K562 (cell line): ENCODE results near the gene SYCN. TPM values are rescaled to one million over a fixed set of nuclear protein-coding genes. Genes with fewer than 3 reads are reported as not detected.

Source experiments
- ATAC-seq: fragments of 200-7000 bp; cut with Tn5 transposase; 3 replicates; pipeline ENCODE4 v1.9.1; 2020; ENCODE audit warnings: moderate library complexity
- BruUV-seq: library from RNA; stranded (reverse); fragments of 400-500 nt; replicated peaks from 2 replicates; lab custom pipeline; 2021; lab: Mats Ljungman, UMichigan
- CTCF ChIA-PET: fragments of 300-600 bp; formaldehyde crosslinking; extraction: SDS; loops from one replicate; lab custom pipeline; 2021; ENCODE audit warnings: low intra/inter-chr PET ratio; lab: Yijun Ruan, JAX
- POLR2A ChIA-PET: fragments of 300-600, 350-650 bp; sonication (Branson Sonifier 250); formaldehyde crosslinking; extraction: SDS; loops from one replicate; lab custom pipeline; 2021; ENCODE audit warnings: antibody characterized with exemption, inconsistent platforms; lab: Yijun Ruan, JAX
- DNase-seq, 4 experiments: peaks; one replicate each; pipeline versions ENCODE4 v3.0.0 to v3.0.0-alpha.2; 2011 to 2018; ENCODE audit warnings: low spot score in 3 of 4, mixed read lengths in 3 of 4; ENCODE audit errors: extremely low read depth in 1 of 4
- FAIRE-seq: peaks from 2 replicates; lab custom pipeline; 2011; peaks lifted over from hg19 to GRCh38; lab: Jason Lieb, UNC
- H2AFZ ChIP-seq: 2 replicates; pipeline ENCODE4 v1.6.0; 2011; ENCODE audit warnings: low read depth, low read length, control low read depth, inconsistent platforms
- H3K27ac ChIP-seq: fragments of 200-600 bp; 3 replicates; pipeline ENCODE4 v1.8.0; 2011; ENCODE audit warnings: low read depth, mild to moderate bottlenecking, control low read depth, inconsistent platforms, low read length, moderate library complexity, mixed read lengths; ENCODE audit errors: extremely low read depth
- H3K27me3 ChIP-seq, 2 experiments: fragments of 300-600 bp in 1 of 2; 2 replicates in 1 of 2; 3 replicates in 1 of 2; pipeline versions ENCODE4 v1.6.0 to v1.8.0; 2011; ENCODE audit warnings: inconsistent platforms in 2 of 2, low read length in 2 of 2, mild to moderate bottlenecking in 1 of 2, mixed read lengths in 1 of 2, moderate library complexity in 1 of 2; ENCODE audit not compliant: control insufficient read depth in 2 of 2, insufficient read depth in 2 of 2
- H3K36me3 ChIP-seq: fragments of 300-600 bp; 3 replicates; pipeline ENCODE4 v1.8.0; 2011; ENCODE audit warnings: mild to moderate bottlenecking, low read length, inconsistent platforms; ENCODE audit not compliant: control insufficient read depth, insufficient read depth
- H3K4me1 ChIP-seq, 2 experiments: fragments of 200-600 bp in 1 of 2; replicated peaks in 1 of 2; 2 replicates in 1 of 2; 3 replicates in 1 of 2; pipeline versions ENCODE4 v1.5.1 to v1.8.0; 2011; ENCODE audit warnings: inconsistent platforms in 2 of 2, low read length in 2 of 2, mild to moderate bottlenecking in 1 of 2, mixed read lengths in 1 of 2, moderate library complexity in 1 of 2; ENCODE audit not compliant: control insufficient read depth in 2 of 2, insufficient read depth in 2 of 2
- H3K4me2 ChIP-seq: 2 replicates; pipeline ENCODE4 v1.6.1; 2011; ENCODE audit warnings: low read length, control low read depth, inconsistent platforms, mixed read lengths; ENCODE audit not compliant: insufficient read depth
- H3K4me3 ChIP-seq: fragments of 200-600 bp; sonication (generic), shearing (Covaris generic); 2 replicates; pipeline ENCODE4 v1.5.1; 2016; ENCODE audit warnings: control low read depth, inconsistent platforms
- H3K79me2 ChIP-seq: fragments of 200-600 bp; 3 replicates; pipeline ENCODE4 v1.8.0; 2011; ENCODE audit warnings: low read length, inconsistent platforms; ENCODE audit not compliant: control insufficient read depth, insufficient read depth
- H3K9ac ChIP-seq, 2 experiments: 2 replicates each; pipeline versions ENCODE4 v1.6.0 to v1.6.1; 2011; ENCODE audit warnings: low read depth in 2 of 2, low read length in 2 of 2, control low read depth in 1 of 2, inconsistent platforms in 1 of 2, mild to moderate bottlenecking in 1 of 2, mixed read lengths in 1 of 2; ENCODE audit not compliant: insufficient read depth in 1 of 2
- H3K9me1 ChIP-seq: one replicate; pipeline ENCODE4 v1.6.0; 2011; ENCODE audit warnings: inconsistent platforms, mild to moderate bottlenecking, low read length, moderate library complexity; ENCODE audit not compliant: control insufficient read depth, insufficient read depth
- H3K9me3 ChIP-seq: replicated peaks from 2 replicates; pipeline ENCODE4 v1.5.1; 2011; ENCODE audit warnings: low read depth, low read length, inconsistent platforms; ENCODE audit not compliant: control insufficient read depth, insufficient read depth
- H4K20me1 ChIP-seq: replicated peaks from 2 replicates; pipeline ENCODE4 v1.6.1; 2011; ENCODE audit warnings: low read length, inconsistent platforms, mixed read lengths; ENCODE audit not compliant: control insufficient read depth, insufficient read depth
- ELF2 ChIP-seq: fragments of 250-450 bp; sonication (Bioruptor Pico); IDR thresholded peaks from 2 replicates; pipeline ENCODE4 v1.5.0; 2021; ENCODE audit warnings: mild to moderate bottlenecking
- ESRRA ChIP-seq: fragments of 450-650 bp; IDR thresholded peaks from 2 replicates; pipeline ENCODE4 v1.6.1; 2014; ENCODE audit warnings: low read depth, mild to moderate bottlenecking, moderate library complexity, borderline replicate concordance
- MXD1 ChIP-seq: fragments of 250-450 bp; sonication (Bioruptor Pico); IDR thresholded peaks from 2 replicates; pipeline ENCODE4 v1.8.0; 2021; ENCODE audit warnings: borderline replicate concordance, mild to moderate bottlenecking, moderate library complexity; ENCODE audit not compliant: poor library complexity, severe bottlenecking
- PKNOX1 ChIP-seq: fragments of 450-650 bp; IDR thresholded peaks from 2 replicates; pipeline ENCODE4 v1.6.1; 2016
- SRF ChIP-seq, 2 experiments: fragments of 250-450, 450-650 bp in 1 of 2; sonication (Bioruptor Pico) in 1 of 2; sonication (generic) in 1 of 2; formaldehyde crosslinking; IDR thresholded peaks; 2 replicates each; pipeline versions ENCODE4 v1.5.0 to v1.5.1; 2020 to 2022; ENCODE audit warnings: mild to moderate bottlenecking in 1 of 2, missing genetic modification reagents in 1 of 2
- ZNF395 ChIP-seq: fragments of 200-800 bp; sonication (Bioruptor generic); IDR thresholded peaks from 2 replicates; pipeline ENCODE4 v1.6.1; 2017; ENCODE audit warnings: missing genetic modification characterization, missing compliant biosample characterization
- ZNF41 ChIP-seq: fragments of 250-450 bp; sonication (Bioruptor Pico); conservative IDR thresholded peaks from 2 replicates; pipeline ENCODE4 v1.4.0; 2020; ENCODE audit warnings: mild to moderate bottlenecking
- ZNF561 ChIP-seq: fragments of 450-650 bp; formaldehyde crosslinking; conservative IDR thresholded peaks from 2 replicates; pipeline ENCODE4 v1.4.0; 2020; ENCODE audit warnings: mild to moderate bottlenecking, moderate library complexity
- ZNF583 ChIP-seq: fragments of 250-450 bp; sonication (Bioruptor Pico); IDR thresholded peaks from 2 replicates; pipeline ENCODE4 v1.4.0; 2020
- ZNF780A ChIP-seq: fragments of 250-450 bp; sonication (Bioruptor Pico); IDR thresholded peaks from 2 replicates; pipeline ENCODE4 v1.5.0; 2021; ENCODE audit warnings: mild to moderate bottlenecking
- WGBS: fragments of 100-300 bp; shearing (Covaris generic); methylation state at CpG from one replicate; pipeline ENCODE4 v1.1.6; 2016; ENCODE audit warnings: low coverage, mixed read lengths; ENCODE audit not compliant: insufficient coverage; ENCODE audit errors: missing lambda C conversion rate; 5-methylcytosine and 5-hydroxymethylcytosine counted together
- in situ Hi-C: fragments of 300-500 bp; cut with MboI; formaldehyde crosslinking; loops from 4 replicates; pipeline ENCODE4 v1.15.0; 2018; ENCODE audit warnings: inconsistent platforms, mixed read lengths
- intact Hi-C: fragments of 100-400 bp; cut with micrococcal nuclease; formaldehyde crosslinking; loops from 2 replicates; pipeline ENCODE4 v1.14.2; 2022
- polyA plus RNA-seq, 8 experiments: library from polyadenylated mRNA; depleted of rRNA in 4 of 8; stranded (reverse) in 5 of 8; unstranded in 3 of 8; fragments of >200 nt; fragmentation: Nextera tagmentation in 2 of 8; fragmentation: Illumina TruSeq in 1 of 8; extraction: Ambion mirVana in 2 of 8; extraction: Trizol in 1 of 8; gene quantifications; 2 replicates each; pipeline versions ENCODE4 v1.2.1 to v1.2.3, GENCODE V29; 2011 to 2014; ENCODE audit warnings: inconsistent platforms in 1 of 8, missing spikeins in 1 of 8
- total RNA-seq, 7 experiments: library from RNA; depleted of rRNA in 6 of 7; stranded (reverse); fragments of >200 nt in 6 of 7; fragmentation: Illumina TruSeq in 2 of 7; extraction: Trizol in 2 of 7; gene quantifications; 2 replicates each; pipeline versions ENCODE4 v1.2.1 to v1.2.3, GENCODE V29; 2011 to 2021; ENCODE audit warnings: low replicate concordance in 1 of 7

The SYCN gene
- total and polyA plus RNA-seq, 9 of the 15 experiments (the other 6 are each of a cell fraction or from before 2014, with no cell fraction given) = not detected

- no peak for TF ChIP-seq ELF2 (CRISPR knock-in tag)
- no peak for TF ChIP-seq ZNF583 (CRISPR knock-in tag)
- TF ChIP-seq ZNF780A = no peak
- no peak for TF ChIP-seq ZNF395 (CRISPR knock-in tag)
- TF ChIP-seq ESRRA = no peak
- no peak for TF ChIP-seq ZNF41 (CRISPR knock-in tag)
- no peak for TF ChIP-seq MXD1 (CRISPR knock-in tag)
These were observed 1.1 kb downstream of the SYCN start (continued) for GRCh38 chr19:39202998-39203355.

- in situ Hi-C loops (no loop called here), intact Hi-C loops (no loop called here)
- Histone ChIP-seq H3K79me2 (no peaks in the 10 kb centered on the region), H3K4me1 (peaks cover 24 to 79% of the 10 kb centered on the region in 2 experiments), H3K4me3 (no peak overlapping the region), H3K9me1 (no peaks in the 10 kb centered on the region), H3K27me3 (peaks cover 3 to 21% of the 10 kb centered on the region in 2 experiments; a peak in 2 of 5 replicates), H3K36me3 (no peaks in the 10 kb centered on the region), H4K20me1 (0 out of 2 replicates have a peak, but pooled peaks cover 4% of the 10 kb centered on the region), H3K9ac (no peak overlapping the region), H2AFZ (peak overlapping the region; percentile 37; the same call in 1 of the 2 replicates), H3K9me3 (no peaks in the 10 kb centered on the region), H3K4me2 (no peak overlapping the region), H3K27ac (no peak overlapping the region)
- TF ChIP-seq SRF (CRISPR knock-in tag; IDR thresholded peaks at IDR 0.05) (no peak), PKNOX1 (peak; percentile 27; the same call in 1 of the 2 replicates), ZNF561 (CRISPR knock-in tag) (no peak), ZNF395 (CRISPR knock-in tag) (no peak)
- POLR2A ChIA-PET = interaction anchor here (0.7 kb wide), 1 partner anchor 198 kb away, joined by 3 read pairs; no protein-coding TSS in a partner anchor
- FAIRE-seq = no peak
- no peak for ATAC-seq
- no TSS peak for BruUV-seq
- CTCF ChIA-PET = no interaction called here
- WGBS = 70% methylated on average over 3 of the region's 3 CpGs
- no peak for DNase-seq
These were observed 3.3 kb downstream of the SYCN start for GRCh38 chr19:39200803-39201115.
